IPS-NIHi7 (cell line): Measurements from ENCODE around the gene SLC8A3.
"Not testable (repeated sequence)": the region's sequence is repeated elsewhere in the genome, so short reads cannot be mapped to it uniquely, and the experiment has no call there.

ENCODE experiments used
- DNase-seq: peaks from one replicate; pipeline ENCODE4 v3.0.0; 2012; ENCODE audit warnings: mixed read lengths; ENCODE audit errors: extremely low spot score

The SLC8A3 gene

GRCh38 chr14:70188659-70189455, at the start of gene SLC8A3:
SLC8A3 (minus strand) TSS chr14:70188951; CDS start chr14:70168422, 20,529 bp downstream.
- peak; percentile 67 for DNase-seq

GRCh38 chr14:70237710-70238109, 49.0 kb upstream of the SLC8A3 start:
- no peak for DNase-seq

- no peak for DNase-seq
Observed at GRCh38 chr14:70234066-70234950, 45.6 kb upstream of the SLC8A3 start.

GRCh38 chr14:70231756-70232544, 43.2 kb upstream of the SLC8A3 start:
- DNase-seq, result not testable (repeated sequence)

GRCh38 chr14:70229877-70230640, 41.3 kb upstream of the SLC8A3 start:
- DNase-seq, result not testable (repeated sequence)

GRCh38 chr14:70213721-70214282, 25.1 kb upstream of the SLC8A3 start:
- no peak for DNase-seq

- no peak for DNase-seq
Observed at GRCh38 chr14:70212752-70213151, 24.0 kb upstream of the SLC8A3 start.

- DNase-seq, result no peak
Observed at GRCh38 chr14:70208380-70208779, 19.6 kb upstream of the SLC8A3 start.

- DNase-seq, result no peak
Observed at GRCh38 chr14:70203686-70204085, 14.9 kb upstream of the SLC8A3 start.

GRCh38 chr14:70201994-70202393, 13.2 kb upstream of the SLC8A3 start:
- DNase-seq, result no peak

GRCh38 chr14:70193396-70193795, 4.6 kb upstream of the SLC8A3 start:
- no peak for DNase-seq

GRCh38 chr14:70192915-70193314, 4.2 kb upstream of the SLC8A3 start:
- DNase-seq, result no peak

GRCh38 chr14:70190156-70190555, 1.4 kb upstream of the SLC8A3 start:
- no peak for DNase-seq

GRCh38 chr14:70189456-70190077, 816 bp upstream of the SLC8A3 start:
- DNase-seq, result no peak

- peak; percentile 46 for DNase-seq
Observed at GRCh38 chr14:70188322-70188658, 461 bp downstream of the SLC8A3 start.

- peak; percentile 39 for DNase-seq
Observed at GRCh38 chr14:70186900-70187451, 1.8 kb downstream of the SLC8A3 start.

GRCh38 chr14:70183991-70184390, 4.8 kb downstream of the SLC8A3 start:
- DNase-seq, result no peak

- DNase-seq, result no peak
Observed at GRCh38 chr14:70181276-70181675, 7.5 kb downstream of the SLC8A3 start.

GRCh38 chr14:70180718-70181117, 8.0 kb downstream of the SLC8A3 start:
- no peak for DNase-seq
